Measurements from ENCODE around the gene DSTN. TPM values are rescaled to one million over a fixed set of nuclear protein-coding genes. Genes with fewer than 3 reads are reported as not detected.

Gene DSTN
- total RNA-seq, 1 experiment from 2014 or later: 110 TPM

DNA sequence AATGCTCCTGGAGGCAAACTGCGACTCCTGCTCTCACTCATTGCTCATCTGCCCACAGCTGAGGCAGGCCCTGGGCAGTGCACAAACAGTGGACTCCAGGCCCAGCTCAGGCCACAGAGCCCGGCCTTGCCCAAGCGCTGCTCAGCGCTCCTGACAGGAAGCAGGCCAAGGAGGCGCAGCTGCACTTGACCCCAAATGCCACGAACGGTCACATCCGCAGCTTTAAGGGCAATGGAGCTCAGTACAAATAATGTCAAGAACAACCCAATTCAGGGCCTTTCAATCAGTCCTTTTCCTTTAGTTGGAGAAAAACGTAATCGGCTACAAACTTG is 78.4 kb downstream of the DSTN start:
- Mint-ChIP-seq H3K9me3 (ENCODE audit: low read depth, unreplicated experiment) (no peaks in the 10 kb centered on the region), H3K4me3 (ENCODE audit: low read depth, unreplicated experiment) (no peak overlapping the region), H3K4me1 (ENCODE audit: low read depth, unreplicated experiment) (no peaks in the 10 kb centered on the region), H3K27me3 (ENCODE audit: unreplicated experiment) (no peaks in the 10 kb centered on the region), H3K27ac (ENCODE audit: unreplicated experiment) (no peak overlapping the region), H3K36me3 (ENCODE audit: insufficient read depth, unreplicated experiment) (no peaks in the 10 kb centered on the region)
- TF ChIP-seq, protein P1, sequence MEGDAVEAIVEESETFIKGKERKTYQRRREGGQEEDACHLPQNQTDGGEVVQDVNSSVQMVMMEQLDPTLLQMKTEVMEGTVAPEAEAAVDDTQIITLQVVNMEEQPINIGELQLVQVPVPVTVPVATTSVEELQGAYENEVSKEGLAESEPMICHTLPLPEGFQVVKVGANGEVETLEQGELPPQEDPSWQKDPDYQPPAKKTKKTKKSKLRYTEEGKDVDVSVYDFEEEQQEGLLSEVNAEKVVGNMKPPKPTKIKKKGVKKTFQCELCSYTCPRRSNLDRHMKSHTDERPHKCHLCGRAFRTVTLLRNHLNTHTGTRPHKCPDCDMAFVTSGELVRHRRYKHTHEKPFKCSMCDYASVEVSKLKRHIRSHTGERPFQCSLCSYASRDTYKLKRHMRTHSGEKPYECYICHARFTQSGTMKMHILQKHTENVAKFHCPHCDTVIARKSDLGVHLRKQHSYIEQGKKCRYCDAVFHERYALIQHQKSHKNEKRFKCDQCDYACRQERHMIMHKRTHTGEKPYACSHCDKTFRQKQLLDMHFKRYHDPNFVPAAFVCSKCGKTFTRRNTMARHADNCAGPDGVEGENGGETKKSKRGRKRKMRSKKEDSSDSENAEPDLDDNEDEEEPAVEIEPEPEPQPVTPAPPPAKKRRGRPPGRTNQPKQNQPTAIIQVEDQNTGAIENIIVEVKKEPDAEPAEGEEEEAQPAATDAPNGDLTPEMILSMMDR (IDR thresholded peaks at IDR 0.05; ENCODE audit: unreplicated experiment): no peak
- intact Hi-C loops (cut with micrococcal nuclease; ENCODE audit: unreplicated experiment): no loop called here
- no peak for DNase-seq
- CTCF ChIA-PET: no interaction called here
- BruUV-seq (replicated peaks): no TSS peak

DNA sequence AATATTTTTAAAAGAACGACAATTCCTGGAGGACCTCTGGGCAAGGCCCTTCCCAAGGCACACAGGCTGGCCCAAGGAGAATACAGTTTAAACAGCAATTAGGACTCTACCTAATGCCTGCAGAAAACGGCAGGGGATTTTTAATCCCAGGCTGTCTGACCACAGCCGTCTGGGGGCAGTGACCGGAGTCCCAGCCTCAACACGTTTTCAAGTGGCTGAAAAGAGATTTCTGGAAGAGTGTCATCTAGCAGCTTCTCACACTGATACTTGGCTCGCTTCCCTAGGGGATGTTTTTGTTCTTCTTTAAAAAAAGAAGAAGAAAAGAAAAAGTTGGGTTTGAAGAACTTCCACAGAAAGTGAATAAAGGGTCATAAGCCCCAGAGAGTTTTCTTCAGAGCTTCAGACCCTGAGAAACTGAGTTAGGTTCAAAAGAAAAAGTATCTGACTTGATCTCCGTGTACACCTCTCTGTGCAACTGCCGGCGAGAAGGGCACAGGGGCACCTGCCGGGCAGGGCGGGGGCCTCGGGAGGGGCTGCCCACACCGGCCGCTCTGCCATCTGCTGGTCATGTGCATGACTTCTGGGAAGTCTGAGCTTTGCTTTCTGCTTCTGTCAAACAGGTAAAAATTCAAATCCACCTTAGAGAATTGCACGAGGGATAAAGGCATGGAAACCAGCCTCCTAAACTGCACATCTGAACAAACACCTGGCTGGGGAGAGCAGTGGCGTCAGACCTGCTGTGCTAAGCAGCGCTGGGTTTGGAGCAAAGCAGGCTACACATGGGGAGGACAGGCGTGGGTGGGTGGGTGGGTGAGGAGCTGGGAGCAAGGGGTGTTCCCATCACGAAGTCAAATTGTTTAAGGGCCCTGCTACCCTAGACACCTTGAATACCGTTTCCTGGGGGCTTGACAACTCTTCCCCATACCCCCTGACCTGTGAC is 79.2 kb downstream of the DSTN start:
- TF ChIP-seq, protein P1 (IDR thresholded peaks at IDR 0.05; ENCODE audit: unreplicated experiment): no peak
- CTCF ChIA-PET: interaction anchor here (1.2 kb wide), 1 partner anchor 144 kb away, joined by 3 read pairs; no protein-coding TSS in a partner anchor
- no TSS peak for BruUV-seq (replicated peaks)
- DNase-seq: peak; percentile 30
- intact Hi-C loops (cut with micrococcal nuclease; ENCODE audit: unreplicated experiment): no loop called here
- Mint-ChIP-seq H3K27ac (ENCODE audit: unreplicated experiment) (no peak overlapping the region), H3K9me3 (ENCODE audit: low read depth, unreplicated experiment) (no peaks in the 10 kb centered on the region), H3K27me3 (ENCODE audit: unreplicated experiment) (no peaks in the 10 kb centered on the region), H3K4me3 (ENCODE audit: low read depth, unreplicated experiment) (no peak overlapping the region), H3K4me1 (ENCODE audit: low read depth, unreplicated experiment) (no peaks in the 10 kb centered on the region), H3K36me3 (ENCODE audit: insufficient read depth, unreplicated experiment) (no peaks in the 10 kb centered on the region)

DNA sequence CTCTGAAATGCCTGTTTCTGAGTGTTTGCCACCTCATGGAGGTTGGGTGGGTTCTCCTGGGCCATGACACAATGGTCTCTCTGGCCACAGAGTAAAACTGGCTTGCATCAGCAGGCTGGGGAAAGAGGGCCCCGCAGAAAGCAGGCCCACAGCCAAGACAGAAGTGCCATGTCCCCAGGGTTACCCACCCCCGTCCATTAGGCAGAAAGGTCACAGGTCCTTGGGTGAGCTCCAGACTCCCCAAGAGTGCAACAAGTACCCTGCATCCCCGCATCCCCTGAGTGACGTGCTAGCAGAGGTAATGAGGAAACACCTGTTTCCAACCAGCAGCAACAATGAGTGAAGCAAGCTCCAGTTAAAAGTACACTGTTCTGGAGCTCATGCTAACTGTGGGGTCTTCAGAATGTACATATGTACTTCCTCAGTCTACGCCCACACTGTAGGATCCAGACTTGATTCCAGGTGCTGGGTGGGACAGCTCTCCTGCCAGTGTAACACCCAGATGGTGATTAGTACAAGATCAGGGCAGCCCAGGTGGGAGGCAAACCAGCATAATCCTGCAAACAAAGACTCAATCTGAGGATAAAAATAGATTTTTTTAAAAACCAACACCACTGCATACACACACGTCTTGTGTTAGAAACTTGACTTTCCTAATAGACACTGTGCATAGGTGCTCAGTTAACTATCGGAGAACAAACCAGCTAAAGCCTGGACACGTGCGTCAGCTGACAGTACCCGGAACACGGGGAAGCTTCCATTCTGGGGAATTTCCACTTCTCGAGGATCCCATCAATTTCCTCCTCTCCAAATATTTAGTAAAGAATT is 80.6 kb downstream of the DSTN start:
- no peak overlapping the region for H3K27ac Mint-ChIP-seq (ENCODE audit: unreplicated experiment)
- TF ChIP-seq, protein P1 (IDR thresholded peaks at IDR 0.05; ENCODE audit: unreplicated experiment): no peak
- no peaks in the 10 kb centered on the region for H3K4me1 Mint-ChIP-seq (ENCODE audit: low read depth, unreplicated experiment)
- no peaks in the 10 kb centered on the region for H3K27me3 Mint-ChIP-seq (ENCODE audit: unreplicated experiment)
- intact Hi-C loops (cut with micrococcal nuclease; ENCODE audit: unreplicated experiment): loop anchor here (10.0 kb wide), 1 partner anchor 254 kb away; no protein-coding TSS in a partner anchor
- no peak overlapping the region for H3K4me3 Mint-ChIP-seq (ENCODE audit: low read depth, unreplicated experiment)
- no TSS peak for BruUV-seq (replicated peaks)
- no peak for DNase-seq
- no peaks in the 10 kb centered on the region for H3K36me3 Mint-ChIP-seq (ENCODE audit: insufficient read depth, unreplicated experiment)
- H3K9me3 Mint-ChIP-seq (ENCODE audit: low read depth, unreplicated experiment): no peaks in the 10 kb centered on the region
- CTCF ChIA-PET: interaction anchor here (1.2 kb wide), 1 partner anchor 146 kb away, joined by 3 read pairs; no protein-coding TSS in a partner anchor

DNA sequence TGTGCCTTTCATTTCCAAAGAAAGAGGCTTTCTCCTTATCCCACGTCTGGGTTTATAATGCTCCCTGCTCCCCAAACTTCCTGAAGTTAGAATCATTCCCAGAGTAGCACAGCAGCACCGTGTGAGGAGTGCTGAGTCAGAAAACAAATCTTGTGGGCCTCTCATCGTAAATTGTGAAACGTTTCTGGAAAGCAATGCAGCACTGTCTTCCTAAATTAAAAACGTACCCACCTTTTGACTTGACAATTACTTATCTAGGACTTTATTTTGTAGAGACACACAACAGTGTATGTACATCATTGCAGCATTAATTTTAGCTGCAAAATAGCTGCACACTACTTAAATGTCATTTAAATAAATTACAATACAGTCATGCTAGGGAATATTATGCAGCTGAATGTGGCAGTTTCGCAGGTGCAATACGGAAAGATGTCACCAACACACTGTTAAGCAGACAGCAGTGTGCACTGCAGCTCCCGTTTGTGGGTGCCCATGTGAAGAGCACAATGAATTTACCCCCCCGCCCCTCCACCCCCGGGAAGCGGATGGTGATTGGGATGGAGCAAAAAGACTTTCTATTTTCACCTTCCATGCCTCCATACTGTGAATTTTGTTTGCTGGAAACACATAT is 81.4 kb downstream of the DSTN start:
- Mint-ChIP-seq H3K27me3 (ENCODE audit: unreplicated experiment) (no peaks in the 10 kb centered on the region), H3K27ac (ENCODE audit: unreplicated experiment) (no peak overlapping the region), H3K4me1 (ENCODE audit: low read depth, unreplicated experiment) (no peaks in the 10 kb centered on the region), H3K4me3 (ENCODE audit: low read depth, unreplicated experiment) (no peak overlapping the region), H3K9me3 (ENCODE audit: low read depth, unreplicated experiment) (no peaks in the 10 kb centered on the region), H3K36me3 (ENCODE audit: insufficient read depth, unreplicated experiment) (no peaks in the 10 kb centered on the region)
- BruUV-seq (replicated peaks): no TSS peak
- DNase-seq: no peak
- intact Hi-C loops (cut with micrococcal nuclease; ENCODE audit: unreplicated experiment): loop anchor here (10.0 kb wide), 1 partner anchor 254 kb away; no protein-coding TSS in a partner anchor
- TF ChIP-seq, protein P1 (IDR thresholded peaks at IDR 0.05; ENCODE audit: unreplicated experiment): no peak
- CTCF ChIA-PET: no interaction called here
